ENCODE data around the gene PHETA1.

- TF ChIP-seq POLR2A (IDR thresholded peaks at IDR 0.05; ENCODE audit: low read depth, low read length) (no peak), CTCF (IDR thresholded peaks at IDR 0.05; ENCODE audit: extremely low read depth in 1 of 2, insufficient read depth in 1 of 2, low read depth in 1 of 2, low read length in 2 of 2) (no peak), EZH2 (IDR thresholded peaks at IDR 0.05; ENCODE audit: borderline replicate concordance, low read depth, low read length, severe bottlenecking) (no peak), POLR2AphosphoS5 (IDR thresholded peaks at IDR 0.05; ENCODE audit: insufficient read depth, low read depth, low read length) (no peak), FOS (IDR thresholded peaks at IDR 0.05; ENCODE audit: borderline replicate concordance, insufficient read depth, low read length) (no peak), MYC (IDR thresholded peaks at IDR 0.05; ENCODE audit: low read depth, low read length) (no peak), GATA2 (IDR thresholded peaks at IDR 0.05; ENCODE audit: insufficient read depth, insufficient read length, low read depth, low read length) (no peak)
- TF ChIP-seq, protein P1, sequence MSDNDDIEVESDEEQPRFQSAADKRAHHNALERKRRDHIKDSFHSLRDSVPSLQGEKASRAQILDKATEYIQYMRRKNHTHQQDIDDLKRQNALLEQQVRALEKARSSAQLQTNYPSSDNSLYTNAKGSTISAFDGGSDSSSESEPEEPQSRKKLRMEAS (IDR thresholded peaks at IDR 0.05; ENCODE audit: insufficient read depth, insufficient read length) = no peak
Observed at GRCh38 chr12:111368291-111368787, 556 bp downstream of the PHETA1 start.

Measured in endothelial cell of umbilical vein (primary cell).